NOMO-1 (cell line): ENCODE data around the gene AK4.

Source experiments
- DNase-seq, 2 experiments: peaks; one replicate each; lab custom pipeline; 2025; ENCODE audit not compliant: unreplicated experiment in 2 of 2; lab: John Stamatoyannopoulos, UW

AK4 gene

GRCh38 chr1:65269612-65270011 is 121.6 kb downstream of the AK4 start:
- no peak for DNase-seq

- DNase-seq = no peak
Observed at GRCh38 chr1:65276197-65276939, 128.4 kb downstream of the AK4 start.

- no peak for DNase-seq
Observed at GRCh38 chr1:65277605-65278347, 129.8 kb downstream of the AK4 start.

GRCh38 chr1:65278376-65279069 is 130.5 kb downstream of the AK4 start:
- DNase-seq = no peak

- DNase-seq = no peak
Observed at GRCh38 chr1:65279070-65279779, 131.2 kb downstream of the AK4 start.
